GM23338 (cell line): ENCODE results near the gene TCF7L2. TPM values are rescaled to one million over a fixed set of nuclear protein-coding genes. Genes with fewer than 3 reads are reported as not detected.
A peak's percentile ranks its signal among the peaks of the same experiment; 100 is the strongest.

ENCODE experiments used
- ATAC-seq: fragments of 200-7000 bp; cut with Tn5 transposase; 3 replicates; pipeline ENCODE4 v1.9.1; 2020
- DNase-seq: peaks from one replicate; pipeline ENCODE4 v3.0.0-alpha.2; 2015; ENCODE audit warnings: low spot score
- H2AFZ ChIP-seq: fragments of 200-600 bp; sonication (generic); 2 replicates; pipeline ENCODE4 v1.8.0; 2016; ENCODE audit warnings: antibody characterized with exemption, mild to moderate bottlenecking, moderate library complexity
- H3F3A ChIP-seq: fragments of 200-600 bp; sonication (generic); replicated peaks from 2 replicates; pipeline ENCODE4 v1.8.0; 2017; ENCODE audit warnings: antibody characterized with exemption, mixed run types, low read depth
- H3K27ac ChIP-seq: fragments of 200-600 bp; sonication (generic); 2 replicates; pipeline ENCODE4 v1.6.1; 2016; ENCODE audit warnings: low read depth
- H3K27me3 ChIP-seq: fragments of 200-600 bp; sonication (generic); 2 replicates; pipeline ENCODE4 v1.8.0; 2016; ENCODE audit warnings: mild to moderate bottlenecking, mixed run types, moderate library complexity; ENCODE audit not compliant: insufficient read depth
- H3K36me3 ChIP-seq: fragments of 200-600 bp; sonication (generic); 2 replicates; pipeline ENCODE4 v1.8.0; 2016; ENCODE audit warnings: mild to moderate bottlenecking; ENCODE audit not compliant: insufficient read depth
- H3K4me1 ChIP-seq: fragments of 200-600 bp; sonication (generic); 2 replicates; pipeline ENCODE4 v1.8.0; 2016; ENCODE audit warnings: mild to moderate bottlenecking, moderate library complexity; ENCODE audit not compliant: insufficient read depth
- H3K4me2 ChIP-seq: fragments of 200-600 bp; sonication (generic); 2 replicates; pipeline ENCODE4 v1.7.1; 2017; ENCODE audit warnings: mixed run types
- H3K4me3 ChIP-seq: fragments of 200-600 bp; sonication (generic); 2 replicates; pipeline ENCODE4 v1.6.1; 2016; ENCODE audit warnings: mixed run types
- H3K79me2 ChIP-seq: fragments of 200-600 bp; sonication (generic); replicated peaks from 2 replicates; pipeline ENCODE4 v1.8.0; 2017; ENCODE audit warnings: mild to moderate bottlenecking; ENCODE audit not compliant: insufficient read depth
- H3K9me2 ChIP-seq: fragments of 200-600 bp; sonication (generic); 2 replicates; pipeline ENCODE4 v1.8.0; 2017; ENCODE audit not compliant: insufficient read depth
- H4K20me1 ChIP-seq: fragments of 200-600 bp; sonication (generic); replicated peaks from 2 replicates; pipeline ENCODE4 v1.8.0; 2017; ENCODE audit warnings: mild to moderate bottlenecking; ENCODE audit not compliant: insufficient read depth
- H3K27ac Mint-ChIP-seq: 2 replicates; pipeline ENCODE4 v1.8.0; 2020; ENCODE audit warnings: inconsistent platforms, mild to moderate bottlenecking, moderate library complexity, mixed read lengths
- H3K27me3 Mint-ChIP-seq: 3 replicates; pipeline ENCODE4 v1.8.0; 2022; ENCODE audit warnings: low read depth, mild to moderate bottlenecking, moderate library complexity, mixed read lengths, inconsistent platforms; ENCODE audit not compliant: insufficient read depth, poor library complexity
- H3K36me3 Mint-ChIP-seq: 3 replicates; pipeline ENCODE4 v1.8.0; 2021; ENCODE audit warnings: low read depth, mild to moderate bottlenecking, inconsistent platforms, moderate library complexity, mixed read lengths
- H3K4me1 Mint-ChIP-seq: 3 replicates; pipeline ENCODE4 v1.8.0; 2020; ENCODE audit warnings: mild to moderate bottlenecking, inconsistent platforms, mixed read lengths
- H3K4me3 Mint-ChIP-seq: 3 replicates; pipeline ENCODE4 v1.8.0; 2021; ENCODE audit warnings: moderate library complexity, mild to moderate bottlenecking, inconsistent platforms, mixed read lengths
- H3K9me3 Mint-ChIP-seq: 3 replicates; pipeline ENCODE4 v1.8.0; 2020; ENCODE audit warnings: moderate library complexity, mild to moderate bottlenecking, inconsistent platforms, mixed read lengths
- CREB1 ChIP-seq: fragments of 250-450 bp; sonication (Bioruptor Pico); IDR thresholded peaks from 2 replicates; pipeline ENCODE4 v1.5.0; 2020; ENCODE audit warnings: low read depth, mild to moderate bottlenecking, moderate library complexity
- EZH2 ChIP-seq: fragments of 200-600 bp; sonication (generic); IDR thresholded peaks from one replicate; pipeline ENCODE4 v1.8.0; 2017; ENCODE audit warnings: antibody characterized with exemption, mild to moderate bottlenecking, low read depth; ENCODE audit not compliant: unreplicated experiment
- EZH2phosphoT487 ChIP-seq: fragments of 200-600 bp; sonication (generic); IDR thresholded peaks from one replicate; pipeline ENCODE4 v1.8.1; 2018; ENCODE audit warnings: antibody characterized with exemption; ENCODE audit not compliant: unreplicated experiment
- JUNB ChIP-seq: IDR thresholded peaks from one replicate; pipeline ENCODE4 v1.6.1; 2016; ENCODE audit warnings: antibody characterized with exemption; ENCODE audit not compliant: unreplicated experiment
- NANOG ChIP-seq: IDR thresholded peaks from 2 replicates; pipeline ENCODE4 v1.6.1; 2016; ENCODE audit warnings: antibody characterized with exemption, borderline replicate concordance
- STAT1 ChIP-seq: IDR thresholded peaks from one replicate; pipeline ENCODE4 v1.6.1; 2016; ENCODE audit warnings: antibody characterized with exemption; ENCODE audit not compliant: unreplicated experiment
- ZNF331 ChIP-seq: fragments of 250-450 bp; sonication (Bioruptor Pico); IDR thresholded peaks from 2 replicates; pipeline ENCODE4 v1.5.0; 2020; ENCODE audit warnings: low read depth, mild to moderate bottlenecking, moderate library complexity
- polyA plus RNA-seq: library from polyadenylated mRNA; unstranded; fragments of >200 nt; fragmentation: Nextera tagmentation; extraction: Ambion mirVana; gene quantifications from 2 replicates; pipeline ENCODE4 v1.2.1, GENCODE V29; 2016
- total RNA-seq: library from RNA; depleted of rRNA; stranded (reverse); fragments of >200 nt; shearing (Covaris generic); gene quantifications from 2 replicates; pipeline ENCODE4 v1.2.3, GENCODE V29; 2014
- TF ChIP-seq, protein P1 (sequence below), 2 experiments: fragments of 200-600 bp in 1 of 2; sonication (generic) in 1 of 2; conservative IDR thresholded peaks; 2 replicates each; pipeline versions ENCODE4 v1.5.1 to v1.6.1; 2016 to 2017; ENCODE audit warnings: antibody characterized with exemption in 2 of 2, low read depth in 2 of 2, mild to moderate bottlenecking in 2 of 2, moderate library complexity in 1 of 2
- TF ChIP-seq, protein P2 (sequence below): IDR thresholded peaks from 2 replicates; pipeline ENCODE4 v1.6.1; 2016; ENCODE audit warnings: antibody characterized with exemption

TCF7L2 gene
- total and polyA plus RNA-seq, 2 experiments from 2014 or later = 32.2 to 80.8 TPM

DNA sequence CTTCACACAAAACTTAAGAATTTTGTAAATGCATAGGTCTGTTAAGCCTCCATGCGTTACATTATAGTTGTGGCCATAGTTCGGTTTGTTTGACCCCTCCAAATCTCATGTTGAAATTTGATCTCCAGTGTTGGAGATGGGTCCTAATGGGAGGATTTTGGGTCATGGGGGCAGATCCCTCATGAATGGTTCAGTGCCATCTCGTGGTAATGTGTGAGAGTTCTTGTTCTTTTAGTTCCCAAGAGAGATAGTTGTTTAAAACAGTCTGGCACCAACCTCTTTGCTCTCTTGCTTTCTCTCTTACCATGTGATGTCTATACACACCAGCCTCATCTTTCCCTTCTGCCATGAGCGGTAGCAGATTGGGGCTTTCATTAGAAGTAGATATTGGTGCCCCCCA, 264.3 kb downstream of the TCF7L2 start:
- H3K4me3 Mint-ChIP-seq = no peak overlapping the region

DNA sequence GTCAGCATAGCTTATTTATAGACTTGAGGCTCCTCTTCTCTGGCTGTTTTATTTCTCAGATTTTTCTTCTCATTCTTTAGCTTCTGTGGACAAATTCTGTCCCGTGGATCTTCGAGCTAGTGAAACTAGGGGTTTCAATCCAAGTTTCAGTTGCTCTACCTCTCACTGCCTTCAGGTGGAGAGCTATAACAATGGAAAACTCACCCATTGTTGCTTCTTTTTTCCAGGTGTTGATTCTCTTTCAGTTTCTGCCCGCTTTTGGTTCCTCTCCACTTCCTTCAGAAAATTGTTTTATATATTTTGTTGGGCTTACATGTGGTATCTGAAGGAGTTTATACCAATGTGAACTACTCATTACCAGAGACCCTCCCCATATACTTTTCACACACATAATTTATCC, 266.1 kb downstream of the TCF7L2 start:
- H3K27me3 ChIP-seq = no peaks in the 10 kb centered on the region
- H3K4me1 Mint-ChIP-seq = no peaks in the 10 kb centered on the region; the same call in 2 of the 3 replicates
- no peak overlapping the region for H3K4me3 Mint-ChIP-seq
- TF ChIP-seq ZNF331 = no peak
- TF ChIP-seq, protein P1, sequence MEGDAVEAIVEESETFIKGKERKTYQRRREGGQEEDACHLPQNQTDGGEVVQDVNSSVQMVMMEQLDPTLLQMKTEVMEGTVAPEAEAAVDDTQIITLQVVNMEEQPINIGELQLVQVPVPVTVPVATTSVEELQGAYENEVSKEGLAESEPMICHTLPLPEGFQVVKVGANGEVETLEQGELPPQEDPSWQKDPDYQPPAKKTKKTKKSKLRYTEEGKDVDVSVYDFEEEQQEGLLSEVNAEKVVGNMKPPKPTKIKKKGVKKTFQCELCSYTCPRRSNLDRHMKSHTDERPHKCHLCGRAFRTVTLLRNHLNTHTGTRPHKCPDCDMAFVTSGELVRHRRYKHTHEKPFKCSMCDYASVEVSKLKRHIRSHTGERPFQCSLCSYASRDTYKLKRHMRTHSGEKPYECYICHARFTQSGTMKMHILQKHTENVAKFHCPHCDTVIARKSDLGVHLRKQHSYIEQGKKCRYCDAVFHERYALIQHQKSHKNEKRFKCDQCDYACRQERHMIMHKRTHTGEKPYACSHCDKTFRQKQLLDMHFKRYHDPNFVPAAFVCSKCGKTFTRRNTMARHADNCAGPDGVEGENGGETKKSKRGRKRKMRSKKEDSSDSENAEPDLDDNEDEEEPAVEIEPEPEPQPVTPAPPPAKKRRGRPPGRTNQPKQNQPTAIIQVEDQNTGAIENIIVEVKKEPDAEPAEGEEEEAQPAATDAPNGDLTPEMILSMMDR (conservative IDR thresholded peaks at IDR 0.05; ENCODE audit: low read depth in 2 of 2) = peak; percentile 51 to 64
- DNase-seq (peak; percentile 76), ATAC-seq (peak; percentile 73)
- H3F3A ChIP-seq = no peaks in the 10 kb centered on the region
- H3K36me3 Mint-ChIP-seq = no peaks in the 10 kb centered on the region
- H3K27ac ChIP-seq = no peak overlapping the region
- no peak overlapping the region for H2AFZ ChIP-seq
- no peaks in the 10 kb centered on the region for H3K27me3 Mint-ChIP-seq
- no peaks in the 10 kb centered on the region for H3K79me2 ChIP-seq
- H3K9me3 Mint-ChIP-seq = no peaks in the 10 kb centered on the region
- no peaks in the 10 kb centered on the region for H4K20me1 ChIP-seq
- 0 out of 2 replicates have a peak overlapping the region, but pooled peaks have one; percentile 6 for H3K27ac Mint-ChIP-seq
- H3K9me2 ChIP-seq = no peaks in the 10 kb centered on the region
- no peak overlapping the region for H3K4me3 ChIP-seq
- H3K4me2 ChIP-seq = no peak overlapping the region
- H3K36me3 ChIP-seq = no peaks in the 10 kb centered on the region
- H3K4me1 ChIP-seq = no peaks in the 10 kb centered on the region

More for the DNA sequence above, 264.3 kb downstream of the TCF7L2 start:
- no peak overlapping the region for H3K4me2 ChIP-seq
- no peaks in the 10 kb centered on the region for H3K4me1 ChIP-seq
- DNase-seq (peak; percentile 44), ATAC-seq (peak; percentile 43)
- no peaks in the 10 kb centered on the region for H3F3A ChIP-seq
- H3K79me2 ChIP-seq = no peaks in the 10 kb centered on the region
- Mint-ChIP-seq H3K4me1 (peaks cover 2% of the 10 kb centered on the region; the same call in 1 of the 3 replicates), H3K9me3 (no peaks in the 10 kb centered on the region; the same call in 2 of the 3 replicates), H3K27me3 (no peaks in the 10 kb centered on the region), H3K27ac (no peak overlapping the region), H3K36me3 (no peaks in the 10 kb centered on the region)
- H2AFZ ChIP-seq = no peak overlapping the region
- H3K27me3 ChIP-seq = no peaks in the 10 kb centered on the region
- no peak overlapping the region for H3K4me3 ChIP-seq
- H4K20me1 ChIP-seq = no peaks in the 10 kb centered on the region
- no peaks in the 10 kb centered on the region for H3K36me3 ChIP-seq
- TF ChIP-seq ZNF331 (no peak), CREB1 (CRISPR knock-in tag) (no peak), NANOG (no peak), EZH2 (no peak), EZH2phosphoT487 (no peak), STAT1 (no peak), JUNB (no peak)
- TF ChIP-seq, protein P2, sequence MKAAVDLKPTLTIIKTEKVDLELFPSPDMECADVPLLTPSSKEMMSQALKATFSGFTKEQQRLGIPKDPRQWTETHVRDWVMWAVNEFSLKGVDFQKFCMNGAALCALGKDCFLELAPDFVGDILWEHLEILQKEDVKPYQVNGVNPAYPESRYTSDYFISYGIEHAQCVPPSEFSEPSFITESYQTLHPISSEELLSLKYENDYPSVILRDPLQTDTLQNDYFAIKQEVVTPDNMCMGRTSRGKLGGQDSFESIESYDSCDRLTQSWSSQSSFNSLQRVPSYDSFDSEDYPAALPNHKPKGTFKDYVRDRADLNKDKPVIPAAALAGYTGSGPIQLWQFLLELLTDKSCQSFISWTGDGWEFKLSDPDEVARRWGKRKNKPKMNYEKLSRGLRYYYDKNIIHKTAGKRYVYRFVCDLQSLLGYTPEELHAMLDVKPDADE = no peak
- TF ChIP-seq, protein P1 (conservative IDR thresholded peaks at IDR 0.05; ENCODE audit: low read depth in 2 of 2) = peak in 1 of 2 experiments; percentile 49
- H3K9me2 ChIP-seq = no peaks in the 10 kb centered on the region
- no peak overlapping the region for H3K27ac ChIP-seq
